HG03095 (cell line): ENCODE measurements around the gene GATAD1.
"Not testable (repeated sequence)": the region's sequence is repeated elsewhere in the genome, so short reads cannot be mapped to it uniquely, and the experiment has no call there.

Experiments
- ATAC-seq: cut with Tn5 transposase; IDR thresholded peaks from one replicate; pipeline ENCODE4 v1.9.1; 2021; ENCODE audit warnings: moderate library complexity; ENCODE audit not compliant: unreplicated experiment

GATAD1 gene

DNA sequence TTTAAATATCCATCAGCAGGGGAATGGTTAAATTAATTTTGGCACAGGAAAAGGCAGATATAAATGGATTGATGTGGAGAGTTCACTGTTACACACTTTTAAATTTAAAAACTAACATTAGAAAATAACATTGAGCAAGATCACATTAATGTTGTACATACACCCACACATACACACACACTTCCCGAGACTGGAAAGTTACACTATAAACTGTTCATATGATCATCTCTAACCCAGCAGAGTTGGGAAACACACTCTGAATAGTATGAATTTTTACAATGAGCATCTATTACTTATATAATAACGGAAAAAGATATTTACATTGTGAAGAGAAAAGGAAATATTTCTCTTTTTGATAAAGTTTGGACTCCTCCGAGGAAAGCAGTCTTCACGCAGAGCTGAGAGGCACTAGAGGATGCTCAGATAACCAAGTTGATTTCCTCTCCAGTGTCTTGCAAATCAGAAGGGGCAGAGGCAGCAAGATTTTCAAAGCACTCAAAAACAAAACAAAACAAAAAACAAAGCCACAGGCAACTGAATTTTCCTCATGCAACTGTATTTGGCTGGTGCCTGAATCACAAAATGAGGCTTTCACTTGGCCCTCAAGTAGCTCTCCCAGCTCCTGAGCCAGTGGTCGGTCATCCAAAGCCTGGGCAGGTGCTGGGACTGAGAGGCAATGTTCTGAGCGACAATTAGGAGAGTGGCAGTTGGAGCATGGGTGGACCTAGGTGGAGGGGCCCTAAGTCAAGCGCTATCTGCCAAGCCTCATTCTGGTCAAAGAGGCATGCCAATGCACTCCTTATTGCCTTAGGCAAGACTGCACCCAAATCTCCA is 10.5 kb upstream of the GATAD1 start:
- no peak for ATAC-seq

GRCh38 chr7:92437956-92438491 is 9.3 kb upstream of the GATAD1 start:
- ATAC-seq: no peak

GRCh38 chr7:92442720-92443119 is 4.6 kb upstream of the GATAD1 start:
- ATAC-seq: not testable (repeated sequence)

- no peak for ATAC-seq
Measured at GRCh38 chr7:92446869-92447344, 375 bp upstream of the GATAD1 start.

- peak; percentile 41 for ATAC-seq
Measured at GRCh38 chr7:92448205-92448747, 994 bp downstream of the GATAD1 start.

GRCh38 chr7:92451645-92452044 is 4.4 kb downstream of the GATAD1 start:
- ATAC-seq: no peak

GRCh38 chr7:92456236-92456635 is 9.0 kb downstream of the GATAD1 start:
- ATAC-seq: no peak

- ATAC-seq: no peak
Measured at GRCh38 chr7:92460109-92460508, 12.8 kb downstream of the GATAD1 start.

- ATAC-seq: no peak
Measured at GRCh38 chr7:92460510-92460909, 13.2 kb downstream of the GATAD1 start.

DNA sequence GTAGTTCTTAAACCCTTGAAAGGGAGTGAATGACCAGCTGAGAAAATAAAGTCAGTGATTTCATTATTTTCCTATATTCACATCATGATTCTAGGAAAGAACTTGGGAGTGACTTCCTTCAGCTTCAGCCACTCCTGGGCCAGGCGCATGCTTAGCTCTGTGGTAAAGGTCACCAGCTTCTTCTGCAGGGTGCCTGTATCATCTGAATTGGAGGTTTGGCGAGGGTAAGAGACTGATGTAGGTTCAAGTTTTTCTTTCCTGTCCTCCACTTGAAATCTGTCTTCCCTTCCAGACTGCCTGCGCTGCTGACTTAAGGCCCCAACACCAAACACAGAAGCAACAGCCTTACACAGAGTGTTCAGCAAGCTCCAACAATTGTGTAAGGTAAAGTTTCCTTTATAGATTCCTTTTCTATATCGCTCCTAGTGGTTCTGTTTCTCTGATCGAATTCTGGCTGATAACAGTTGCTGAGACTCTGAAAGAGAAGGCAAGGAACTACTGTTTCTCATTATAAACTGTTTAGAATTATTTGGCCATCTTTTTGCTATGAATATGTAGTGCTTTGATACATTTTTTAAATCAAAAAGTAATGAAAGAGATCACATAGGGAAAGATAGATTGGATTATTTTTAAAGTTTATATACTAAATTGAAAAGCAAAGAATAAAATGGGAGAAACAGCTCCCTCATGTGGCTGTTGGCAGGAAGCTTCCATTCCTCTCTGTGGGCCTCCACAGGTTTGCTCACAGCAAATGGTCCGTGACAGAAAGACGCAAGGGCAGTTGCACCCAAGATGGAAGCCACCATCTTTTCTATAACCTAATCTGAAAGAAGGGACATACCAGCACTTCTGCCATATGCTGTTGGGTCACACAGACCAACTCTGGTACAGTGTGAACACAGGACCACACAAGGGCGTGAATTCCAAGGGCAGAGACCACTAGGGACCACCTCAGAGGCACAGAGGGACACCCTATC is 14.0 kb downstream of the GATAD1 start:
- ATAC-seq: peak; percentile 74

- ATAC-seq: no peak
Measured at GRCh38 chr7:92462560-92462959, 15.3 kb downstream of the GATAD1 start.

DNA sequence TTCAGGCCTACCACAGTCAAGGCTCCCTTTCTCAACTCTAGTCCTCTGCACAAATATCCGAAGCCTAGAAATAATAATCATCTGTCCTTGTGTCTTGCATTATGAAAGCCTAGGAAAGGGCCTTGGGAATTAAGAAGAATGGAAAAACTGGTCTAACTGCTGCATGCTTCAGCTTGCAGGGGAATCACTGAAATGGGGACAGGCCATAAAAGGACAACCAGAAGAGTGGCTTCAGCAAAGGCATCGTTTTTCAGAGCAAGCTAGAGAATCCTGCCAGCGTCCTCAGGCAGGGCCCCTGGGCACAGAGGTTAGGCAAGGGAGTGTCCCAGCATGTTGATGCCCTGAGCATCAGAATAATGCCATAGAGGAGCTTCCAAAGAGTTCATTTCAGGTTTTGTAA is 17.2 kb downstream of the GATAD1 start:
- no peak for ATAC-seq

DNA sequence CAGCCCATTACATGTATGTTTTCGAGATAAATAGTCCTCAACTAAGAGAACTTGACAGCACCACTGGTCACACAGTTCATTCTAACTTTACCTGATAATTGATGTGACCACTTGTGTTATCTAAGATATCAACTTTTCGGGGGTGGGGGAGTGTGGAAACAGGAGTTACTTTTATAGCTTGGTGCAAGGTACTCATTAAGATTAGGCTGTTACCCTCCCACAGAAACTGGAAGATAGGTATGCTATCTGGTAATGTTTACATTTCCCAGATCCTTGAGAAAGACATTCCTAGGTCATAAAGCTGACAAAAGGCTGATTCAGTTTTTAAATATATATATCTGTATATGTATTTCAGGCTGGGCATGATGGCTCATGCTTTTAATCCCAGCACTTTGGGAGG is 19.4 kb downstream of the GATAD1 start:
- no peak for ATAC-seq

- not testable (repeated sequence) for ATAC-seq
Measured at GRCh38 chr7:92468589-92468988, 21.3 kb downstream of the GATAD1 start.

- not testable (repeated sequence) for ATAC-seq
Measured at GRCh38 chr7:92473989-92474388, 26.7 kb downstream of the GATAD1 start.

DNA sequence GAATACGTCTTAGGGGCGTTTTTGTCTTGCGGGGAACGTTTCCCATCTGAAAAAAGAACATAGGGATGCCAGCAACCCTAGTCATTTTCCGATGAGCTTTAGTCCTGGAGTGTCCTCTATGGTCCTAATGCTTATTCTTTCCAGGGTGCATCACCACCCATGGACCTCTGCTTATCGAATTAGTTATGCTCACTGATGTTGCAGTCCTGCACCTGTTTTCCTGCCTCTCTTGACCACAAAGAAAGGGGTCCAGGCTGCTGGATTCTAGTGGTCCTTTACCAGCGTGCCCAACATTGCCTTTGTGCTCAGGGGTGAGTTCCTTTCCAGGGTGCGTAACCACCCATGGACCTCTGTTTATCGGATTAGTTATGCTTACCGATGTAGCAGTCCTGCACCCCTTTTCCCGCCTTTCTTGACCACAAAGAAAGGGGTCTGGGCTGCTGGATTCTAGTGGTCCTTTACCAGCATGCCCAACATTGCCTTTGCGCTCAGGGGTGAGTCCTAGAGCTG is 28.0 kb downstream of the GATAD1 start:
- ATAC-seq: not testable (repeated sequence)

DNA sequence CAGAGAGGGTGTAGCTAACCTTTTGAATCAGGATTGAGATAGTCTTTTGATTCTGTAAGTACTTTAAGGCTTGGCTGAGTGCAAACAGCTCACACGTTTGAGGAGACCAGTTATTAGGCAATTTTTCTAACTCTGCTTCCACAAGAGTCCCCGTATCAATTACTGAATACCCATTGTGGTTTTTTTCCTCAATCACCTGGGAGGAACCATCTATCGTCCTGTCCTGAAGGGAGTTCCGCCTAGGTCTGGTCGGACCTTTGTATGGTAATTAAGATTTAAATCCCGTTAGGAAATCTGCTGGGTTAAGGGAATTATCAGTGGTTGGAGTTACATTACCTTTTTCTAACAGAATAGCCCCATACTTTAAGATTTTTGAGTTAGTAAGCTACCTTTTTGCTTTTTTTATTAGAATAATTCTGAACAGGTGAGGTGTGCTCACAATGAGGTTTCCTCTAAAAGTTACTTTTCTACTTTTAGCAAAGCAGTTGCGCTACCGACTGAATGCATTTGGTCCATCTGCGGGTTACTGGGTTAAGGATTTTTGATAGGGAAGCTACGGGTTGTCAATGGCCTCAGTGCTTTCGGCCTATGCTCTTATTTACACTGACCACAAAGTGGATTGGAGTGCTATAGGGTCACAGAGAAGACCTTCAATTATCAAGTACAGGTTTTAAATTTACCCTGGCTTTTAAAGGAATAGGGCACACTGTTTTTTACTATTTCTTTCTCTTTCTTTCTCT is 28.7 kb downstream of the GATAD1 start:
- not testable (repeated sequence) for ATAC-seq

DNA sequence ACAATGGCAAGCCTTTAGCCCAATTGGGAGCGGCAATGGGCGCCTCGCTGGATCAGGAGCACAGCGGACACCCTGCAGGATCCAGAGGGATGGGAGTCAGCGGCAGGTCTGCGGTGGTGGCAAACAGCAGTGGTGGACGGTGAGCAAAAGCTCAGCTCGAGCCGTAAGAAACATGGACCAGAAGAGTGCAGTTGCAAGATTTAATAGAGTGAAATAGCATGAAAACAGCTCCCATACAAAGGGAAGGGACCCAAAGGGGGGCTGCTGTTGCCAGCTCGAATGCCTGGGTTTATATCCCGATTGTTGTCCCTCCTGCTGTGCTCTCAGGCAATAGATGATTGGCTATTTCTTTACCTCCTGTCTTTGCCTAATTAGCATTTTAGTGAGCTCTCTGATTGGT is 30.4 kb downstream of the GATAD1 start, which contains the start of gene ERVW-1:
TSS of gene ERVW-1 (minus strand) at position 266 of the 400 bp plus-strand sequence. CDS start 7,565 bp downstream, outside the sequence.
- not testable (repeated sequence) for ATAC-seq

DNA sequence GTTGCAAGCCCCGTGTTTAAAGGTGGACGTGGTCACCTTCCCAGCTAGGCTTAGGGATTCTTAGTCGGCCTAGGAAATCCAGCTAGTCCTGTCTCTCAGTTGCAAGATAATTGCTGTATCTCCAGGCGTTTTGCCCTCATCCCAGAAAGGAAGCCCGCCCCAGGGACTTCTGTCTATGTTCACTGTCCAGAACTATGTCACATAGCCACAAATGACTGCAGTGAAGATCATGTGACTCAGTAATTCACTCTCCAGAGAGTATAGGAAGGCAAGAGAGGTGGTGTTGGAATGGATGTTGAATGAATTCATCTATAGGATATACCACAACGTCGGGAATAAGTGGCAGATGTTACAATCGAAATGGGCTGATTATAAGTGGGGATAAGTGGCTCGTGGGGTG is 30.8 kb downstream of the GATAD1 start:
- ATAC-seq: no peak

- no peak for ATAC-seq
Measured at GRCh38 chr7:92478711-92479110, 31.4 kb downstream of the GATAD1 start.
